Chondrocyte (in vitro differentiated cells): Measurements from ENCODE around the gene DUS4L. TPM values are rescaled to one million over a fixed set of nuclear protein-coding genes. Genes with fewer than 3 reads are reported as not detected.
A peak's percentile ranks its signal among the peaks of the same experiment; 100 is the strongest.

ENCODE experiments used
- DNase-seq: peaks from one replicate; pipeline ENCODE4 v3.0.0; 2021; ENCODE audit warnings: mixed read lengths, low spot score
- H3K27ac Mint-ChIP-seq: one replicate; pipeline ENCODE4 v1.8.0; 2021; ENCODE audit warnings: mild to moderate bottlenecking, moderate library complexity, mixed read lengths; ENCODE audit not compliant: unreplicated experiment
- H3K27me3 Mint-ChIP-seq: 2 replicates; pipeline ENCODE4 v1.8.0; 2021; ENCODE audit warnings: low read depth, mixed read lengths
- H3K36me3 Mint-ChIP-seq: 2 replicates; pipeline ENCODE4 v1.8.0; 2021; ENCODE audit warnings: low read depth, mixed read lengths
- H3K4me1 Mint-ChIP-seq: 2 replicates; pipeline ENCODE4 v1.8.0; 2021; ENCODE audit warnings: low read depth, mild to moderate bottlenecking, mixed read lengths
- H3K4me3 Mint-ChIP-seq: one replicate; pipeline ENCODE4 v1.8.0; 2021; ENCODE audit warnings: mild to moderate bottlenecking, moderate library complexity, mixed read lengths; ENCODE audit not compliant: unreplicated experiment
- H3K9me3 Mint-ChIP-seq: 2 replicates; pipeline ENCODE4 v1.8.0; 2021; ENCODE audit warnings: low read depth, mixed read lengths
- CTCF ChIP-seq: fragments of 200-600 bp; sonication (generic); IDR thresholded peaks from 2 replicates; pipeline ENCODE4 v1.5.0; 2021; ENCODE audit warnings: antibody characterized with exemption, mild to moderate bottlenecking, moderate library complexity
- total RNA-seq: library from RNA; stranded (reverse); gene quantifications from 3 replicates; pipeline ENCODE4 v1.2.1, GENCODE V29; 2021

Gene DUS4L
- total RNA-seq, 1 donor from 2014 or later = 4.9 TPM

- no peaks in the 10 kb centered on the region for H3K27me3 Mint-ChIP-seq
- H3K4me3 Mint-ChIP-seq = peak overlapping the region; percentile 89
- H3K9me3 Mint-ChIP-seq = no peaks in the 10 kb centered on the region
- peak overlapping the region; percentile 87 for H3K27ac Mint-ChIP-seq
- peaks cover 10% of the 10 kb centered on the region for H3K36me3 Mint-ChIP-seq
- peaks cover 27% of the 10 kb centered on the region for H3K4me1 Mint-ChIP-seq
- TF ChIP-seq CTCF = peak; percentile 30
- no peak for DNase-seq
These were observed 17.1 kb downstream of the DUS4L start for GRCh38 chr7:107580716-107581383.

DNA sequence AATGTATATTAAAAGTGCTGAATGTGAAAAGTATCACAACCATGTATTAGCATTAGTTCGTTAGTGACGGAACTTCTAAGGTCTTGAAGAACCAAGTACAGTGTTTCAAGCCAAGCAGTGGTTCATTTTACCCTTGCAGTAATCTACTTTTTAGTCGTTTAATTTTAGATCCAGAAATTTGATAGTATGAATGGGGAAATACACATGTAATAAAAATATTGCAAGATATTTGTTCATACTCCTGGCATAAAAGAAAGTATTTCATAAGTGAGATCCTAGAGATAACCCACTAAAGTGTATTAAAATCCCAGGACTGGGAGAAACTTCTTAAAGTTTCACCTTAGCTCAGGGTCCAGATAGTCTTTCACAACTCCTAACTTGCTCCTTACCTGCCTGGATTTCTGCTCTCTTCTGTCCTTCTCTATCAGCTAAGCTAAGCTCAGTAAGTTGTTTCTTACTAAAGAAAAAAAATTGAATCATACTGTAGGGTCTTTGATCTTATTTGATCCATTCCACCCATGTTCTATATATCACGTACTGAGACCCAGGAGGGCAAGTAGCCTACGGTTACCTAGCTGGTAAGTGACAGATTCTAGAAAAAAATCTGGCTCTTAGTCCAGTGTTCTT lies 17.7 kb downstream of the DUS4L start:
- DNase-seq = no peak
- peaks cover 11% of the 10 kb centered on the region for H3K36me3 Mint-ChIP-seq
- H3K9me3 Mint-ChIP-seq = no peaks in the 10 kb centered on the region
- H3K4me1 Mint-ChIP-seq = peaks cover 27% of the 10 kb centered on the region
- H3K27me3 Mint-ChIP-seq = no peaks in the 10 kb centered on the region
- peak overlapping the region; percentile 22 for H3K27ac Mint-ChIP-seq
- no peak for TF ChIP-seq CTCF
- H3K4me3 Mint-ChIP-seq = peak overlapping the region; percentile 89

- no peaks in the 10 kb centered on the region for H3K27me3 Mint-ChIP-seq
- H3K27ac Mint-ChIP-seq = no peak overlapping the region
- TF ChIP-seq CTCF = no peak
- no peak for DNase-seq
- peaks cover 27% of the 10 kb centered on the region for H3K4me1 Mint-ChIP-seq
- no peak overlapping the region for H3K4me3 Mint-ChIP-seq
- H3K36me3 Mint-ChIP-seq = peaks cover 11% of the 10 kb centered on the region
- no peaks in the 10 kb centered on the region for H3K9me3 Mint-ChIP-seq
These were observed 19.1 kb downstream of the DUS4L start for GRCh38 chr7:107582875-107583274.

- peaks cover 20% of the 10 kb centered on the region for H3K4me1 Mint-ChIP-seq
- no peaks in the 10 kb centered on the region for H3K9me3 Mint-ChIP-seq
These were observed 20.9 kb downstream of the DUS4L start for GRCh38 chr7:107584716-107585115.

More at GRCh38 chr7:107584716-107585115, 20.9 kb downstream of the DUS4L start:
- Mint-ChIP-seq H3K36me3 (peaks cover 16% of the 10 kb centered on the region), H3K27me3 (no peaks in the 10 kb centered on the region), H3K4me3 (no peak overlapping the region), H3K27ac (no peak overlapping the region)
- no peak for TF ChIP-seq CTCF
- no peak for DNase-seq
